ENCODE data around the gene ARL6IP4. TPM values are rescaled to one million over a fixed set of nuclear protein-coding genes. Genes with fewer than 3 reads are reported as not detected.

ARL6IP4 gene
- total and polyA plus RNA-seq, 2 of the 4 experiments (the other 2 are of a cell fraction): 161 to 254 TPM

GRCh38 chr12:123027726-123028445, 47.4 kb downstream of the ARL6IP4 start:
- Histone ChIP-seq H3K56ac (ENCODE audit: extremely low read depth, insufficient read depth, low read length) (no peak overlapping the region), H3K14ac (replicated peaks; ENCODE audit: low read depth, low read length) (no peak overlapping the region), H4K20me1 (ENCODE audit: insufficient read depth, low read length) (0 out of 2 replicates have a peak, but pooled peaks cover 2% of the 10 kb centered on the region), H2BK20ac (ENCODE audit: low read depth, low read length) (no peak overlapping the region), H3K4me1 (ENCODE audit: control insufficient read depth, insufficient read depth, low read length) (peaks cover 3% of the 10 kb centered on the region; the same call in 1 of the 2 replicates), H2BK15ac (ENCODE audit: low read depth, low read length) (no peak overlapping the region), H2AK9ac (replicated peaks; ENCODE audit: low read depth, low read length, poor library complexity) (no peak overlapping the region), H2BK120ac (ENCODE audit: low read depth, low read length) (no peak overlapping the region), H3K79me1 (ENCODE audit: low read depth in 1 of 2, low read length in 2 of 2) (no peaks in the 10 kb centered on the region; a peak in 1 of 4 replicates), H3K23ac (ENCODE audit: low read depth, low read length) (no peak overlapping the region), H3K36me3 (ENCODE audit: control insufficient read depth, insufficient read depth, low read length) (peaks cover 21% of the 10 kb centered on the region), H3K4me3 (ENCODE audit: insufficient read depth, low read depth, low read length) (no peak overlapping the region), H3K9me1 (ENCODE audit: insufficient read depth, low read length) (peaks cover 8% of the 10 kb centered on the region), H4K8ac (ENCODE audit: low read depth in 2 of 2, low read length in 2 of 2) (no peak overlapping the region), H3K27ac (ENCODE audit: insufficient read depth, low read length) (no peak overlapping the region), H3K27me3 (ENCODE audit: control insufficient read depth, insufficient read depth, low read length) (no peaks in the 10 kb centered on the region), H3K9ac (ENCODE audit: low read depth, low read length) (no peak overlapping the region), H3K4ac (ENCODE audit: low read depth, low read length) (no peak overlapping the region), H2AFZ (replicated peaks; ENCODE audit: low read length, poor library complexity) (no peak overlapping the region), H3K18ac (ENCODE audit: low read depth, low read length) (no peak overlapping the region), H2BK5ac (ENCODE audit: low read depth, low read length, poor library complexity, severe bottlenecking) (no peak overlapping the region), H3K4me2 (ENCODE audit: low read depth, low read length) (no peak overlapping the region), H4K91ac (ENCODE audit: insufficient read depth, low read depth, low read length) (no peak overlapping the region), H3K9me3 (ENCODE audit: control insufficient read depth, insufficient read depth, low read length) (no peaks in the 10 kb centered on the region), H4K5ac (ENCODE audit: low read depth, low read length) (no peak overlapping the region), H2AK5ac (ENCODE audit: low read depth, low read length) (no peak overlapping the region)
- dilution Hi-C loops (cut with HindIII; ENCODE audit: low sequenced_read_pairs, unreplicated experiment): no loop called here
- ChIA-PET POLR2A (ENCODE audit: unreplicated experiment) (no interaction called here), CTCF (no interaction called here)
- TF ChIP-seq, protein P1, sequence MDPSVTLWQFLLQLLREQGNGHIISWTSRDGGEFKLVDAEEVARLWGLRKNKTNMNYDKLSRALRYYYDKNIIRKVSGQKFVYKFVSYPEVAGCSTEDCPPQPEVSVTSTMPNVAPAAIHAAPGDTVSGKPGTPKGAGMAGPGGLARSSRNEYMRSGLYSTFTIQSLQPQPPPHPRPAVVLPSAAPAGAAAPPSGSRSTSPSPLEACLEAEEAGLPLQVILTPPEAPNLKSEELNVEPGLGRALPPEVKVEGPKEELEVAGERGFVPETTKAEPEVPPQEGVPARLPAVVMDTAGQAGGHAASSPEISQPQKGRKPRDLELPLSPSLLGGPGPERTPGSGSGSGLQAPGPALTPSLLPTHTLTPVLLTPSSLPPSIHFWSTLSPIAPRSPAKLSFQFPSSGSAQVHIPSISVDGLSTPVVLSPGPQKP (IDR thresholded peaks at IDR 0.05; ENCODE audit: borderline replicate concordance, low read depth, low read length): no peak
- TF ChIP-seq MXI1 (IDR thresholded peaks at IDR 0.05; ENCODE audit: borderline replicate concordance, low read depth, low read length): no peak
- no peak for TF ChIP-seq MAFK (IDR thresholded peaks at IDR 0.05; ENCODE audit: low read depth, low read length)
- TF ChIP-seq RAD21 (IDR thresholded peaks at IDR 0.05; ENCODE audit: low read length): no peak
- no peak for TF ChIP-seq CEBPB (IDR thresholded peaks at IDR 0.05; ENCODE audit: low read depth, low read length)
- TF ChIP-seq MAZ (IDR thresholded peaks at IDR 0.05; ENCODE audit: borderline replicate concordance, low read depth, low read length): no peak
- TF ChIP-seq RFX5 (IDR thresholded peaks at IDR 0.05; ENCODE audit: low read depth, low read length): no peak
- TF ChIP-seq BHLHE40 (IDR thresholded peaks at IDR 0.05; ENCODE audit: low read depth, low read length): no peak
- no peak for TF ChIP-seq SMC3 (IDR thresholded peaks at IDR 0.05; ENCODE audit: low read depth, low read length)
- no peak for TF ChIP-seq CTCF (conservative IDR thresholded peaks at IDR 0.05; ENCODE audit: low read depth, low read length)
- no peak for TF ChIP-seq NFE2L2 (IDR thresholded peaks at IDR 0.05; ENCODE audit: low read depth, low read length)
- no peak for TF ChIP-seq CHD1 (IDR thresholded peaks at IDR 0.05; ENCODE audit: low read depth, low read length)
- TF ChIP-seq, protein P2, sequence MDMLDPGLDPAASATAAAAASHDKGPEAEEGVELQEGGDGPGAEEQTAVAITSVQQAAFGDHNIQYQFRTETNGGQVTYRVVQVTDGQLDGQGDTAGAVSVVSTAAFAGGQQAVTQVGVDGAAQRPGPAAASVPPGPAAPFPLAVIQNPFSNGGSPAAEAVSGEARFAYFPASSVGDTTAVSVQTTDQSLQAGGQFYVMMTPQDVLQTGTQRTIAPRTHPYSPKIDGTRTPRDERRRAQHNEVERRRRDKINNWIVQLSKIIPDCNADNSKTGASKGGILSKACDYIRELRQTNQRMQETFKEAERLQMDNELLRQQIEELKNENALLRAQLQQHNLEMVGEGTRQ (IDR thresholded peaks at IDR 0.05; ENCODE audit: low read depth, low read length): no peak
- no peak for TF ChIP-seq FOS (IDR thresholded peaks at IDR 0.05; ENCODE audit: low read depth, low read length)
- no peak for TF ChIP-seq POLR2A (IDR thresholded peaks at IDR 0.05; ENCODE audit: low read depth, low read length)
- no peak for TF ChIP-seq RCOR1 (IDR thresholded peaks at IDR 0.05; ENCODE audit: insufficient replicate concordance, low read length)
- WGBS, 2 experiments (ENCODE audit: extremely low coverage in 2 of 2, insufficient read length in 1 of 2): no CpG with 5 or more reads among the region's 19 CpGs
- intact Hi-C loops (cut with micrococcal nuclease): no loop called here
- no peak for ATAC-seq (ENCODE audit: low read depth)
- BruUV-seq (replicated peaks): no TSS peak
- no peak for DNase-seq
- in situ Hi-C loops (cut with MboI; ENCODE audit: low sequenced_read_pairs): no loop called here

Measured in IMR-90 (cell line).